Measurements from ENCODE around the gene CNN3. TPM values are rescaled to one million over a fixed set of nuclear protein-coding genes. Genes with fewer than 3 reads are reported as not detected.
A peak's percentile ranks its signal among the peaks of the same experiment; 100 is the strongest.

CNN3 gene
- total and polyA plus RNA-seq, 12 donors, result 28.0 to 108 (median 62.5) TPM

- H3K4me1 ChIP-seq, result peaks cover 16 to 79% (median 69%) of the 10 kb centered on the region in 9 donors
- DNase-seq (peak; percentile 61 to 88), ATAC-seq (peak; percentile 33 to 69 (median 52))
- TF ChIP-seq, protein P1, sequence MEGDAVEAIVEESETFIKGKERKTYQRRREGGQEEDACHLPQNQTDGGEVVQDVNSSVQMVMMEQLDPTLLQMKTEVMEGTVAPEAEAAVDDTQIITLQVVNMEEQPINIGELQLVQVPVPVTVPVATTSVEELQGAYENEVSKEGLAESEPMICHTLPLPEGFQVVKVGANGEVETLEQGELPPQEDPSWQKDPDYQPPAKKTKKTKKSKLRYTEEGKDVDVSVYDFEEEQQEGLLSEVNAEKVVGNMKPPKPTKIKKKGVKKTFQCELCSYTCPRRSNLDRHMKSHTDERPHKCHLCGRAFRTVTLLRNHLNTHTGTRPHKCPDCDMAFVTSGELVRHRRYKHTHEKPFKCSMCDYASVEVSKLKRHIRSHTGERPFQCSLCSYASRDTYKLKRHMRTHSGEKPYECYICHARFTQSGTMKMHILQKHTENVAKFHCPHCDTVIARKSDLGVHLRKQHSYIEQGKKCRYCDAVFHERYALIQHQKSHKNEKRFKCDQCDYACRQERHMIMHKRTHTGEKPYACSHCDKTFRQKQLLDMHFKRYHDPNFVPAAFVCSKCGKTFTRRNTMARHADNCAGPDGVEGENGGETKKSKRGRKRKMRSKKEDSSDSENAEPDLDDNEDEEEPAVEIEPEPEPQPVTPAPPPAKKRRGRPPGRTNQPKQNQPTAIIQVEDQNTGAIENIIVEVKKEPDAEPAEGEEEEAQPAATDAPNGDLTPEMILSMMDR (IDR thresholded peaks at IDR 0.05), result peak in 1 of 9 donors; percentile 15
- peak overlapping the region; percentile 61 to 96 (median 90) for H3K4me3 ChIP-seq
- peaks cover 0 to 50% (median 0%) of the 10 kb centered on the region in 7 donors for H3K27me3 ChIP-seq
- no peaks in the 10 kb centered on the region for H3K9me3 ChIP-seq
- H3K36me3 ChIP-seq, result peaks cover 0 to 4% (median 0%) of the 10 kb centered on the region in 9 donors
- intact Hi-C loops (cut with DNase I), result loop anchor here in 9 of 10 donors (2.0 to 10.0 kb wide), 14 partner anchors 37 to 119 kb away; no protein-coding TSS in a partner anchor
- 1% methylated on average over 23 of the region's 23 CpGs for WGBS, 2 donors
- peak overlapping the region; percentile 93 to 100 (median 98) for H3K27ac ChIP-seq
Measured at GRCh38 chr1:94925561-94926125, 1.3 kb downstream of the CNN3 start.

DNA sequence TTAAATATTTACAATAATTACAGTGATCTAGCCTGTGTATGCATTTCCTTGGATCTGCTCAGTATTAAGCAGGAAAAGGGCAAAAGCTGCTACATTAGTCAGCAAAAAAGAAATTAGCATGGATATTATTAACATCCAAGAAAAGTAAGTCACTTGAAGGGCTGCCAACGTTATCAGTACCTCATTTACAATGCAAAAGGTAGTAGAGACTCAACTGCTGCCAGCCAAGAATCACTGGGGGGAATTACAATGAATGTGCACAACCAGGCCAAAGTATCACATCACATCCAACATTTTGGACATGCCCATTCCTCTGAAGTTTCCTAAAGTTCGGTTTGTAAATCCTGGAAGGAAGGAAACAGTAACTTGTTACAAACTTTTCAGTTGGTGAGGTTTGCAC, 1.9 kb downstream of the CNN3 start:
- 1% methylated on average over 2 of the region's 2 CpGs for WGBS, 2 donors
- peaks cover 19 to 80% (median 75%) of the 10 kb centered on the region in 9 donors for H3K4me1 ChIP-seq

GRCh38 chr1:94922761-94923331, 4.1 kb downstream of the CNN3 start:
- TF ChIP-seq, protein P1 (IDR thresholded peaks at IDR 0.05), result no peak
- peaks cover 18 to 80% (median 71%) of the 10 kb centered on the region in 9 donors for H3K4me1 ChIP-seq
- peak overlapping the region in 6 of 10 donors; percentile 11 to 100 (median 98) for H3K27ac ChIP-seq
- peaks cover 0 to 40% (median 0%) of the 10 kb centered on the region in 7 donors for H3K27me3 ChIP-seq
- no peaks in the 10 kb centered on the region for H3K9me3 ChIP-seq
- intact Hi-C loops (cut with DNase I), result loop anchor here in 7 of 10 donors (2.0 to 10.0 kb wide), 8 partner anchors 56 to 122 kb away; no protein-coding TSS in a partner anchor
- 52 to 67% methylated on average over 8 of the region's 8 CpGs for WGBS, 2 donors
- no peak for DNase-seq
- H3K4me3 ChIP-seq, result peak overlapping the region in 6 of 10 donors; percentile 69 to 96 (median 94)
- ATAC-seq, result no peak
- H3K36me3 ChIP-seq, result peaks cover 0 to 4% (median 0%) of the 10 kb centered on the region in 9 donors

More for the DNA sequence above, 1.9 kb downstream of the CNN3 start:
- TF ChIP-seq, protein P1 (IDR thresholded peaks at IDR 0.05), result no peak
- DNase-seq, result peak in 1 of 2 donors; percentile 29
- intact Hi-C loops (cut with DNase I), result loop anchor here in 9 of 10 donors (2.0 to 10.0 kb wide), 11 partner anchors 37 to 120 kb away; no protein-coding TSS in a partner anchor
- H3K9me3 ChIP-seq, result no peaks in the 10 kb centered on the region
- peaks cover 0 to 4% (median 0%) of the 10 kb centered on the region in 9 donors for H3K36me3 ChIP-seq
- no peak for ATAC-seq
- H3K27ac ChIP-seq, result peak overlapping the region; percentile 93 to 100 (median 98)
- peaks cover 0 to 50% (median 0%) of the 10 kb centered on the region in 7 donors for H3K27me3 ChIP-seq
- peak overlapping the region; percentile 61 to 96 (median 90) for H3K4me3 ChIP-seq

DNA sequence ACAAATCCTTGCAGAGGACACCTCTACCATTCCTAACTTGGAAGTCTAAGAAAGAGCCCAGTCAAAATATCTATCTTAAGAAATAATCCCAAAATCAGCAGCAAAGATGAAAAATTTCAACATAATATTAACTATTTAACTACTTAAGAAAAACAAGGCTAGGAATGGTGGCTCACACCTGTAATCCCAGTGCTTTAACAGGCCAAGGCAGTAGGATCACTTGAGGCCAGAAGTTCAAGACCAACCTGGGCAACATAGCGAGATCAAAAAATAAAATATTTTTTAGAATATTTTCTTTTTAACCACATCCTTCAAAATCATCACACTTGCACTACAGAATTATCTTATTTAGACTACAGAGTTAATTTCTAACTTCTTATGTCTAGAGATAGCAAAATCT, 4.9 kb downstream of the CNN3 start:
- Histone ChIP-seq H3K4me3 (peak overlapping the region in 2 of 10 donors; percentile 1 to 94), H3K27ac (peak overlapping the region in 1 of 10 donors; percentile 17), H3K4me1 (peaks cover 17 to 83% (median 70%) of the 10 kb centered on the region in 9 donors), H3K9me3 (no peaks in the 10 kb centered on the region), H3K36me3 (peaks cover 0 to 4% (median 0%) of the 10 kb centered on the region in 9 donors), H3K27me3 (peaks cover 0 to 31% (median 0%) of the 10 kb centered on the region in 7 donors)
- TF ChIP-seq, protein P1 (IDR thresholded peaks at IDR 0.05), result no peak
- 96 to 100% methylated on average over 1 of the region's 1 CpG for WGBS, 2 donors
- intact Hi-C loops (cut with DNase I), result loop anchor here in 7 of 10 donors (2.0 to 10.0 kb wide), 8 partner anchors 55 to 123 kb away; no protein-coding TSS in a partner anchor
- ATAC-seq (no peak), DNase-seq (no peak)
